OCI-LY1 (cell line): ENCODE measurements around the gene LTF.
"Not testable (repeated sequence)": the region's sequence is repeated elsewhere in the genome, so short reads cannot be mapped to it uniquely, and the experiment has no call there.

Experiments used
- CTCF ChIP-seq: fragments of 200-600 bp; sonication (generic), shearing (Covaris generic); IDR thresholded peaks from 2 replicates; pipeline ENCODE4 v1.5.1; 2017; ENCODE audit warnings: mild to moderate bottlenecking, antibody characterized with exemption, low read length, moderate library complexity, mixed read lengths
- EZH2 ChIP-seq: fragments of 200-600 bp; sonication (generic), shearing (Covaris generic); IDR thresholded peaks from 2 replicates; pipeline ENCODE4 v1.8.0; 2017; ENCODE audit warnings: borderline replicate concordance, mixed run types, mild to moderate bottlenecking, antibody characterized with exemption, low read length, moderate library complexity, mixed read lengths

GRCh38 chr3:46431905-46432304, 32.8 kb downstream of the LTF start:
- not testable (repeated sequence) for TF ChIP-seq CTCF, EZH2
